HL-60/S4 (cell line): ENCODE results near the gene HOXB5.

ENCODE experiments used
- in situ Hi-C: fragments of 300-500 bp; cut with MboI; formaldehyde crosslinking; loops from 2 replicates; pipeline ENCODE4 v1.14.3; 2022; ENCODE audit warnings: low sequenced_read_pairs

HOXB5 gene

GRCh38 chr17:48617471-48618255, 24.1 kb upstream of the HOXB5 start:
- in situ Hi-C loops: no loop called here

DNA sequence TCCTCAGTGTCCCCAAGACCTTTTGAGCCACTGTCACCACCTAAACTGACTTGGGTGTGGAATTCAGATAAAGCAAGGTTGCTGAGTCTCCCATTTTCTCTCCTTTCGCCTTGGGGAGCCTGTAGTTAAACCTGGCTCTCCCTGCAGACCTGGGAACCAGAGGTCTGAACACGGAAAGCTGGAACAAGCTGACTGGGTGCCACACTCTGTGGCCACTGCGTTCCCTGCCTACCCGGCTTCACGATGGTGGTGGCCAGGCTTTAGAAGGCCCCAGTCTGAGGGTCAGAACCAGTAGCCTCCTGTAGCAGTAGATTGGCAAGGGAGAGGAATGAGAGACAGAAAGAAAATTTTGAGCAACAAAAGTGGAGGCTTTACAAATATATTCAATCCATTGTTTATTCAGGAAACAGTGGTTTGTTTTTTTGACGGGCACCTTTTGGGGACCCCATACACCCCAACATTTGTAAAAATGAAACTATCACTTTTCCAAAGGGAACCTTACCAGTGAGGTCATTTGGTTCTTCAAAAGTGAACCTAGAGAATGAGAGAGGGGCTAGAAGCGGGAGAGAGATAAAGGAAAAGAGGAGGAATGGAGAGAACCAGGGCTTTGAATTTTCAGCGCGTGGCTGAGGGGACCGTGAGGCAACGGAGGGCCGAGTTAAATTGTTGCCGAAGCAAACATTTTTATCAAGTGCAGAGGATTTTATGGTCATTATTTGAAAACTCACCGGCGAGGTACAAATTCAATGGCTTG, 23.3 kb upstream of the HOXB5 start:
- in situ Hi-C loops: no loop called here

DNA sequence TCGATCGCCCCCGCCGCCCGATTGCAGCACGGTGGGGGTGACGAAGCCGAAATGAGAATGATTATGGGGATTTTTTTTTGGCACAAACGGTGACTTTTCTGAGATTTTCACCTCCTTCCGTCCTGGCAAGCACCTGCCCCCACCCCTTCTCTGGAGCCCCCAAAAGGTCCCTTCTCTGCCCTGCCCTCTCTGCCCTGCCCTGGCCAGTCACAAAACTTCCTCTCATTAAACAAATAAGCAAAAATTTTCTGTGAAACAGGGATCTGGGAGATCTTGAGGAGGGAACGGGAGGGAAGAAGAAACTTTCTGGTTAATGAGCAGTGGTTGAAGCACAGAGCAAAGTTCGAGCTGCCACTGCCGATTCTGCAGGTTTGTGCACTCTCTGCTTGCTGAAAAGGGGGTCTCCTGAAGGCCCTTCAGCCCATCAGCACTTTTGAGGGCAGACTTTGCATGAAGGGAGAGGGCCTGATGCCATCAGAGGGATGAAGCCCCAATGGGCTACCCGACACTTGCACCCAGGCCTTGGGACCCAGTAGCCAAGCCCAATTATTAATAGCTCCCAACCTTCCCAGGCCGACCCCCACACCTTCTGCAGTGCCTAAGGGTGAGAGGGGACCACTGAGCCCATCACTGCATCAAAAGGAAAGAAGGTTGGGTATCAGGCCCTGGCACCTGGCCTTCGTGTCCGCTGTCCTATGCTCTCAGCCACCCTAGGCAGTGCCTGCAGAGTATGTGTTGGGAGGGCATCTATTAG, 22.6 kb upstream of the HOXB5 start:
- in situ Hi-C loops: no loop called here

GRCh38 chr17:48615047-48615962, 21.7 kb upstream of the HOXB5 start, which contains the start of gene HOXB8:
TSS of gene HOXB8 (minus strand) at chr17:48615292. CDS start at chr17:48614704, 588 bp downstream.
- in situ Hi-C loops: no loop called here

- in situ Hi-C loops: no loop called here
Measured at GRCh38 chr17:48613862-48614694, 20.5 kb upstream of the HOXB5 start.

GRCh38 chr17:48612854-48613691, 19.5 kb upstream of the HOXB5 start:
- in situ Hi-C loops: no loop called here

DNA sequence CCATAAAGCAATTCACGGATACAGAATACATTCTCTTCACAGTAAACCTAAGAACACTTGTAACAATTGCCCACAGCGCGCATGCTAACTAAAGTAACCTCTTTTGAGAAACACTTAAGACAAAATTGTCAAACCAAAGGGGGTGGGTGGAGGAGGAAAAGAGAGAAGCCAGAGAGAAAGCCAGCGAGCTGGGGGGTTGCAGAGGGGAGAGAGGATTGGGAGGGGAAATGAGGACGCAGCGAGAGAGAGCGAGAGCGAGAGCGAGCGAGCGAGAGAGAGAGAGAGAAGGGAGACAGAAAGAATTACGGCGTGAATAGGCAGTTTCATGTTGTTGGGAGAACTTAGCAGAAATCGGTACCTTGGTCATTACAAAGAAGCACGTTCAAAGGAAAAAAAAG, 18.9 kb upstream of the HOXB5 start:
- in situ Hi-C loops: no loop called here

DNA sequence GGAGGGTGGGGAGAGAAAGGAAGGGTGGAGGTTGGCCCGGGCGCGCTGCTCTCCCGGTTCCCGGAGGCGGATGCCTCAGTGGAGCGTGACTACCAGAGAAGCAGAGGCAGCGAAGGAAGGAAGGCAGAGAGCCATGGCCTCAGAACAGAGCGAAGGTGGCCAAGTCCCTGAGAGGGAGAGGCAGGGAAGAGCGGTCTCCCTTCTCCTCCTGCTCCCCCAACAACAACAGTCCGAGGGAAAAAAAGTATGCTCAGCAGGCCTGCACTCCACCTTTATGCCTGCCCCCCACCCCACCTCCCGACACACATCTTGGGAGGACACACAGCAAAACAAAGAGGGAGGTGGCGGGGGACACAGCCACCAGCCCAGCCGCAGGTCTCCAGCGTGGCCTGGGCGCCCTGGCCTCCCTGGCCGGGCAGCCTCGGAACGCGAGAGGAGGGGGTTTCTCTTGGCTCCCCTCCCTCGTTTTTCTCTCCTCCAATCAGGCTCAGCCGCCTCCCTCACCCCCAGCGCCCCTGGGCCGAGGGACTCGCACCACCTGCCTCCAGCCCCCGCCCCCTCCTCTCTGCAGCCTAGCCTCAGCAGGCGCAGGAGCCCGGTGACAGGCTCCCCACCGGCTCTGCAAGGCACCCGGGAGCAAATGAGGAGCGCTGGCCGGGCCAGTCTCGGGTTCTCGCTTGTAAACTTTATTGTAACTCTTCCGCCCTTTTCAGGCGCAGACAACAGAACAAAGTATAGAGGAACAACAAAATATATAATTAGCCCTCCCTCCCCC, 18.3 kb upstream of the HOXB5 start:
- in situ Hi-C loops: no loop called here

DNA sequence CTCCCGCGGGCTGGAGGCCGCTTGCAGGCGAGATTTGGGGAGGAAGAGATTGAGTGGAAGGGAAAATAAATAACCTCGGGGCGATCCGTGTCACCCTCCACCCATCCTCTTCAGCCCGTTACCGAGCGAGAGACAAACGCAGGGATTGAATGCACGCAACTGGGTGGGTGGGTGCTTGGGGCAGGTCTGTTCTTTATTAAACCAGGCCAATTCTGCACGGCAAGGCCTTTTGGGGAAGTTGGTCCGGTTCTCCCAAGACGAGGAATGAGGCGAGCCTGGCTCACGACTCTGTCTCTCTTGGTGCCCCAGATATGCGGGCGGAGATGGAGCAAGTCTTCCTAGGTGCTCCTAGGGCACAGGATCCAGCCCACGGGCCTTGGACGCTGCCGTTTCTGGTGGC, 17.6 kb upstream of the HOXB5 start:
- in situ Hi-C loops: no loop called here

GRCh38 chr17:48610282-48611211, 17.0 kb upstream of the HOXB5 start, which contains the start of gene HOXB7:
TSS of gene HOXB7 (minus strand) at chr17:48611017. CDS start at chr17:48610918, 99 bp downstream.
- in situ Hi-C loops: no loop called here

- in situ Hi-C loops: no loop called here
Measured at GRCh38 chr17:48609759-48610281, 16.2 kb upstream of the HOXB5 start.

DNA sequence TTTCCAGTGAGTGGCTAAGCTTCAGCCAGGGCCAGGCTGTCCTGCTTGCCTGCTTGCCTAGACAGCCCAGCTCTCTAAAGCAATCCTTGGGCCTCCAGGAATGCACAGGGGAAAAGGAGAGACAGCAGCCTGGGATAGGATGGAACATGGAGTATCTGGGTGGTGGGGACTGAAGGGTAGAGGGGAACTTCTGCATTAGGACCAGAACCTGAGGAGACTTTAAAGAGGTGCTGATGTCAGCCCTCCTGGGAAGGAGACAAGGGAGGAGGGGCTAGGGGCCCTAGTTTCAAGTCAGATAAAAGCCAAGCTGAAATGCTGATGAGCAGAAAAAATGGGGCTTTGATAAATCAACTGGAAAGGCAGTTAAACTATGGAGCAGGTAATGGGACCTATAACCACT, 15.5 kb upstream of the HOXB5 start:
- in situ Hi-C loops: no loop called here

DNA sequence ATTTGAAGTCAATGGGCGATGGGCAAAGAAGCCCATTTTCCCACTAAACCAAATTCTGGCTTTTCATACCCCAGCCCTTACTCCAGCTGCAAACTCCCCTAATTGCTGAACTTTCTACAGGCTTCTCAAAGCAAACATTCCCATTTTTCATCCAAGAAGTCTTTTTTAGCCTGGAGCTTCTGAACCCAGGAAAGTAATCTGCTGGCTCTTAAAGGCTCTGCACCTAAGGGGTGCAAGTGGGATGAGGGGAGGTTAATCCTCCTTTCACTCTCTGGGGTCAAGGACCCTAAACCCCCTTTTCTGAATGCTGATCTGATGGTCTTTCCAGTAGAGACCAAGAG, 14.9 kb upstream of the HOXB5 start:
- in situ Hi-C loops: no loop called here

GRCh38 chr17:48606892-48607614, 13.5 kb upstream of the HOXB5 start:
- in situ Hi-C loops: no loop called here

DNA sequence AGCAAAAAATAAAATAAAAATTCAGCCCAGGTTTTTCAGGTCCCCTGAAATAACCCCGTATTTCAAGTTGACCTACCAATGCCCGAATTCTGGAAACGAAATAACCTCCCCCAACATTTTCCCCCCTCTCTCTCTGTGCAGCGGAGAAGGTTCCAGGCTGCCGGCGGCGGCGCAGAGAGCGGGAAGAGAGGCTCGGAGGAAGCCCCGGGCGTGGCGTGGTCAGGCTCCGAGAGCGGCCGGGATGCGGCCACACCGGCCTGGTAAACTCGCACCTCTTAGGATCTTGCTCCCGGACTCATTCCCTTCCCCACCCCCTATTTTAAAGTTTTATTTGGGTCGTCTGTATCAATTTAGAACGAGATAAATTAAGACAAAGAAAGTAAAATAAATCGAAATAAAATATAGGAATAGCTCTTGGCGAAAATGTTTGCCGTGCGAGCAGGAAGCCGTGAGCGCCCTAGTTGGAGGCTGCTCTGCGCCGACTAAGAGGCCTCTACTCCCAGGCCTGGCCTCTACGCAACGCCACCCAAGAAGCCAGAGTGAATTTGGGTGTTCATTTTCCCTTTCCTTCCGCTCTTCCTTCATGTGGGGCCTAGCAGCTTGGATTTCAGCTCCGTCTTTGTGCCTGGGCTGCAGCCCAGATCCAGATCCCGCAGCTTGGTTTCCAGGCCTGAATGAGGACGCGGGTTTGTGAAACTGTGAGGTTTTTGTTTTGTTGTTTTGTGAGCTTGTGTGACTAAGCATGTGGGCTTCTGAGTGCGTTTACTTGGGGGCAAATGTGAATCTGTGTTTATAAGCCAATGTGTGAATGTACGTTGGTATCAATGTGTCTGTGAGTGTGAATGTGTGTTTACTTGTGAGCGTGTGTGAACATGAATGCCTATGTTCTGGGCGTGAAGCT, 12.7 kb upstream of the HOXB5 start:
- in situ Hi-C loops: no loop called here
